ENCODE data around the gene TSPAN31.

Gene TSPAN31, protein sequence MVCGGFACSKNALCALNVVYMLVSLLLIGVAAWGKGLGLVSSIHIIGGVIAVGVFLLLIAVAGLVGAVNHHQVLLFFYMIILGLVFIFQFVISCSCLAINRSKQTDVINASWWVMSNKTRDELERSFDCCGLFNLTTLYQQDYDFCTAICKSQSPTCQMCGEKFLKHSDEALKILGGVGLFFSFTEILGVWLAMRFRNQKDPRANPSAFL

DNA sequence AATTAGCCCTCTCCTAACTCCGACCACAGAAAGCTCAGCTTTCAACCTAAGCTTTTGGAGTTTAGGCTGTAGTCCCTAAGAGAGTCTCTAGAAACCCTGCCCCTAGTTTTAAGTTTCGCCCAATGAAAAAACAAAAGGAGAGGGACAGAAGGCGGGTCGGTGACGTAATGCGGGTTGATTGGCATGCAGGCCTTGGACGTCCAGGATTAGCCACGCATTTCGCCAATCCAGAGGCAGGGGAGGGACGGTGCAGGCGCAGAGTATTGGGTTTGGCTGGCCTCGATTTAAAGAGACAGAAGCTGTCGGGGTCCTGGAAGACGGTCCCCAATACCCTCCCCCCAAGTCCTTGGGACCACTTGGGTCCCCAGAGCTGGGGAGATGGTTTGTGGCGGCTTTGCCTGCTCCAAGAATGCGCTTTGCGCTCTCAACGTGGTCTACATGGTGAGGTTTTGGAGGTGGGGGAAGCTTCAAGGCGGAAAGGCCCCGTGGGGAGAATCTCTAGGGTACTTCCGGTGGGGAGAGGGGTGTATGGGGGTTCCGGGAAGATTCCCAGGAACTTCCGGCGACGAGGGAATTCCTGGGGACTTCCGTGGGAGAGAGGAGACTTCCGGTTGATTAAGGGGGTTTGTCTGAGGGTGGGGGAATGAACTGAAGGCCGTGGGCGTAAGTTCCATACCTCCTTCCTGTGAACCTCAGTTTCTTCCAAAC lies at the start of gene TSPAN31:
Gene TSPAN31, plus strand, starts transcription at position 263 of the 708 bp plus-strand sequence. Its CDS starts 116 bp downstream, at position 379.
- Histone ChIP-seq H3K4me1 (peaks cover 9% of the 10 kb centered on the region), H3K9me3 (ENCODE audit: control insufficient read depth, low read length) (no peaks in the 10 kb centered on the region), H3K4me2 (ENCODE audit: low read length) (peak within 1 kb of the TSS; percentile 94), H3K9ac (peak within 1 kb of the TSS; percentile 94), H3K4me3 (ENCODE audit: low read depth, low read length) (peak within 1 kb of the TSS; percentile 97), H3K27me3 (ENCODE audit: control insufficient read depth, insufficient read depth, low read length) (no peaks in the 10 kb centered on the region), H3K79me2 (no peaks in the 10 kb centered on the region), H3K36me3 (ENCODE audit: control insufficient read depth, insufficient read depth, low read length) (no peaks in the 10 kb centered on the region), H3K27ac (peak within 1 kb of the TSS; percentile 96), H2AFZ (peak within 1 kb of the TSS; percentile 86)
- TF ChIP-seq, protein P1, sequence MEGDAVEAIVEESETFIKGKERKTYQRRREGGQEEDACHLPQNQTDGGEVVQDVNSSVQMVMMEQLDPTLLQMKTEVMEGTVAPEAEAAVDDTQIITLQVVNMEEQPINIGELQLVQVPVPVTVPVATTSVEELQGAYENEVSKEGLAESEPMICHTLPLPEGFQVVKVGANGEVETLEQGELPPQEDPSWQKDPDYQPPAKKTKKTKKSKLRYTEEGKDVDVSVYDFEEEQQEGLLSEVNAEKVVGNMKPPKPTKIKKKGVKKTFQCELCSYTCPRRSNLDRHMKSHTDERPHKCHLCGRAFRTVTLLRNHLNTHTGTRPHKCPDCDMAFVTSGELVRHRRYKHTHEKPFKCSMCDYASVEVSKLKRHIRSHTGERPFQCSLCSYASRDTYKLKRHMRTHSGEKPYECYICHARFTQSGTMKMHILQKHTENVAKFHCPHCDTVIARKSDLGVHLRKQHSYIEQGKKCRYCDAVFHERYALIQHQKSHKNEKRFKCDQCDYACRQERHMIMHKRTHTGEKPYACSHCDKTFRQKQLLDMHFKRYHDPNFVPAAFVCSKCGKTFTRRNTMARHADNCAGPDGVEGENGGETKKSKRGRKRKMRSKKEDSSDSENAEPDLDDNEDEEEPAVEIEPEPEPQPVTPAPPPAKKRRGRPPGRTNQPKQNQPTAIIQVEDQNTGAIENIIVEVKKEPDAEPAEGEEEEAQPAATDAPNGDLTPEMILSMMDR (IDR thresholded peaks at IDR 0.05): peak; percentile 10

DNA sequence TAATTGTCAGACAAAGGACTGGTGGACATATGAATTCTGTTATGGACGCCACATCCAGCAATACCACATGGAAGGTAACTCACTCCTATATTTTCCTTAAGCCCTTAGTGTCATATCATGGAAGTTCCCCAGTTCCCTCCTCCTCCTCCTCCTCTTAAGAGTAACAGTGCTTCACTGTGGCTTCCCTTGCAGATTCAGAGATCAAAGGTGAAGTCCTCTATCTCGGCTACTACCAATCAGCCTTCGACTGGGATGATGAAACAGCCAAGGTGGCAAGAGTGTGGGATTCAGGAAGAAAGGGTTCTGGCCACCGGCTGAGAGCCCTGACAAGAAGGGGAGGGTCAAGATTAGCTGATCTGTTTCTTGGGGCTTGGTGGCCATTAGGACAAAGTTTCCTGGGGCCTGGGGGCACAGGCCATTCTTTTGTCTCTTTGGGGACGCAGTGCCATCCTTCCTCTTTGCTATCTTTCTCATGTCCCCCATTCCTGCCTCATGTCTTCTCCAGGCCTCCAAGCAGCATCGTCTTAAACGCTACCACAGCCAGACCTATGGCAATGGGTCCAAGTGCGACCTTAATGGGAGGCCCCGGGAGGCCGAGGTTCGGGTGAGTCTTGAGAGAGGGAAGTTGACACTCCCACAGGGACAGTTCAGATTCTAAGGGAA lies 48.9 kb upstream of the TSPAN31 start:
- no peaks in the 10 kb centered on the region for H3K9me3 ChIP-seq (ENCODE audit: control insufficient read depth, low read length)
- H3K4me3 ChIP-seq (ENCODE audit: low read depth, low read length): no peak overlapping the region
- no peak overlapping the region for H3K4me2 ChIP-seq (ENCODE audit: low read length)
- H3K27me3 ChIP-seq (ENCODE audit: control insufficient read depth, insufficient read depth, low read length): no peaks in the 10 kb centered on the region
- H3K9ac ChIP-seq: no peak overlapping the region
- no peaks in the 10 kb centered on the region for H3K79me2 ChIP-seq
- no peaks in the 10 kb centered on the region for H3K4me1 ChIP-seq
- no peaks in the 10 kb centered on the region for H3K36me3 ChIP-seq (ENCODE audit: control insufficient read depth, insufficient read depth, low read length)
- H3K27ac ChIP-seq: no peak overlapping the region
- TF ChIP-seq, protein P1 (IDR thresholded peaks at IDR 0.05): no peak
- no peak overlapping the region for H2AFZ ChIP-seq

DNA sequence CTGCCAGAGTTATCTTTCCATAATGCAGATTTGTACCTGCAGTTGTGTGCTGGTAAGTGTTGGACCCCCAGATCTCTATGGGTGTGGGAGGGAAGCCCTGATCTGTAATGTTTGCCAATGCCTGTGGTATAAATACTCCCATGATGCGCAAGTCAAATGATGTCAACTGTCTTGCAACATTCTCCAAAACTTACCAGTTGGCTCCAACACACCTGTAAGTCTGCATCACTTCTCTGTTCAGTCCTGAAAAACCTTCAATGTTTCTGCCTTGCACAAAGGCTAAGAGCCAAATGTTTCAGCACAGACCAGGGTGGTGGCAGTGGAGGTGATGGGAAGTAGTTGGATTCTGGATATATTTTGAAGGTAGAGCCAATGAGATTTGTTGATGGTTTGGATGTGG lies 47.8 kb upstream of the TSPAN31 start:
- Histone ChIP-seq H3K79me2 (no peaks in the 10 kb centered on the region), H3K4me3 (ENCODE audit: low read depth, low read length) (no peak overlapping the region), H3K27ac (no peak overlapping the region), H3K36me3 (ENCODE audit: control insufficient read depth, insufficient read depth, low read length) (no peaks in the 10 kb centered on the region), H3K9ac (no peak overlapping the region), H3K9me3 (ENCODE audit: control insufficient read depth, low read length) (no peaks in the 10 kb centered on the region), H3K4me1 (no peaks in the 10 kb centered on the region), H2AFZ (no peak overlapping the region), H3K4me2 (ENCODE audit: low read length) (no peak overlapping the region), H3K27me3 (ENCODE audit: control insufficient read depth, insufficient read depth, low read length) (no peaks in the 10 kb centered on the region)
- TF ChIP-seq, protein P1 (IDR thresholded peaks at IDR 0.05): no peak

DNA sequence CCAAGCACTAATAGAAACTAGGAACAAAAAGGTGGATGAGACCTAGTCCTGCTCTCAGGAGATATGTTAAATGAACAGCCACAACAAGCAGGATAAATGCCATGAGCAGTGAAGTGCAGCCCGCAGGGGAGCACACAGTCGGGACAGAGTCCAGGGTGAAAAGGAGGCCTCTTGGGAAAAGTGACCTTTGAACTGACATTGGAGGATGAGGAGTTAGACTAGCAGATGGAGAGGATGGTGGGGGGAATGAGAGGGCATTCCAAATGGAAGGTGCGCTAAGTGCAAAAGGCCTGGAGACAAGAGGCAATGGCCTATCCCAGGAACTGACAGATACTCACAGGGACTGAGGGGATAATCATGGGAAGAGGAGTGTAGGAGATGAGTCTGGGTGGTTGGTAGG lies 46.4 kb upstream of the TSPAN31 start:
- Histone ChIP-seq H3K4me2 (ENCODE audit: low read length) (no peak overlapping the region), H3K9me3 (ENCODE audit: control insufficient read depth, low read length) (no peaks in the 10 kb centered on the region), H3K79me2 (no peaks in the 10 kb centered on the region), H3K9ac (no peak overlapping the region), H3K4me1 (no peaks in the 10 kb centered on the region), H3K27ac (no peak overlapping the region), H3K27me3 (ENCODE audit: control insufficient read depth, insufficient read depth, low read length) (no peaks in the 10 kb centered on the region), H3K36me3 (ENCODE audit: control insufficient read depth, insufficient read depth, low read length) (no peaks in the 10 kb centered on the region), H3K4me3 (ENCODE audit: low read depth, low read length) (no peak overlapping the region), H2AFZ (no peak overlapping the region)
- TF ChIP-seq, protein P1 (IDR thresholded peaks at IDR 0.05): no peak
